Stimulated activated CD8-positive, alpha-beta memory T cell treated with anti-CD3 and anti-CD28 coated beads, Interleukin-7, amount 100 ng/mL, for 4 hours (primary cell): ENCODE results near the gene ACAP1.
"Not testable (repeated sequence)": the region's sequence is repeated elsewhere in the genome, so short reads cannot be mapped to it uniquely, and the experiment has no call there.

Source experiments
- DNase-seq, 2 donors: peaks; one replicate each; pipeline ENCODE4 v3.0.0-alpha.2; 2020; ENCODE audit warnings: low read depth in 2 of 2

The ACAP1 gene

DNA sequence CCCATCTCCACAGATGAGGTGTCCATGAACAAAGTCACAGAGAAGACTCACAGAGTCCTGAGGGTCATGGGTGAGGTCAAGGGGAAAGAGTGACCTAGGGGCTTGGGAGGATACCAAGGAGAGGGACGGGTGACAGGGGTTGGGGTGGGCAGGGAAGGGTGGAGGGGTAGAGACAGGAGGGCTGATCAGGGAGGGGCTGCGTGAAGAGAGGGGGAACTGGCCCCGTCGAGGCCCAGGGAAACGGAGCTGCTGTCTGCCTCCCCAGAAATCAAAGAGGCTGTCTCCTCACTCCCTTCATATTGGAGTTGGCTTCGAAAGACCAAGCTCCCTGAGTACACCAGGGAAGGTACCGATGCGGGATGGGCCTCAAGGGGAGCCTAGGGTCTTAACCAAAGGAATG lies 19.2 kb downstream of the ACAP1 start:
- DNase-seq = no peak

DNA sequence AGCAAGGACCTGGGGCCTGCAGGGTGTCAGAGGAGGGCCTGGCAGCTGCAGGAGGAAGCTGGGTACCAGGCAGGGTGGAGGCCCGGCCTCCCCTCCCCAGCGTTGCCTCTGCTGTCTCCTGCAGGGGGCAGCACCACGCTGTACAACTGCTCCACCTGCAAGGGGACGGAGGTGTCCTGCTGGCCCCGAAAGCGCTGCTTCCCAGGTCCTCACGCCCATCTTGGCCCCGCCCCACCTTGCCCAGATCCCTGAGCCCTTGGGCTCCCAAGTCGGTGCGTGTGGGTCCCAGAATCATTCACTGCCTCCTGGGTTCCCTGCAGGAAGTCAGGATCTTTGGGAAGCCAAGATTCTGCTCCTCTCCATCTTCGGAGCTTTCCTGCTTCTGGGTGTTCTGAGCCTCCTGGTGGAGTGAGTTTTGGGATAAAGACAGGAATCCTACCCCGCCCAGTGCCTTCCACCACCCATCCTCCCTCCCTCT lies 19.8 kb downstream of the ACAP1 start:
- DNase-seq = peak; percentile 64 to 71

DNA sequence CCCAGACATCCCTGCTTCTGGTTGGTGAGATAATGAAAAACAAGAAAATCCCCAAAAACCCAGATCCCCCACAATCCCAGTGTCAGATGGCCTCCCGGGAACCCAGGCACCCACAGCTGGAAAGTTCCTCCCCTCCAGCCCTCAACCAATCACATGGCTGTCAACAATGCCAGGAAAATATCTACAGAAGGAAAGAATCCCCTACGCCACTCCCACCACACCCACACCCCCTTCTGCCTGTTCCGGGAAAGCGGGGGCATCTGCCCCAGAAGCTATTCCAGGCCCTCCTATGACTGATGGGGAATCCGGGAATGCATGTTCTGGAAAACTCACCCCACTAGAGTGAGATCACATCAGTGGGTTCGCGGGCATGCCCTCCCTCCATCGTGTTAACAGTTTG lies 20.4 kb downstream of the ACAP1 start:
- DNase-seq = no peak

DNA sequence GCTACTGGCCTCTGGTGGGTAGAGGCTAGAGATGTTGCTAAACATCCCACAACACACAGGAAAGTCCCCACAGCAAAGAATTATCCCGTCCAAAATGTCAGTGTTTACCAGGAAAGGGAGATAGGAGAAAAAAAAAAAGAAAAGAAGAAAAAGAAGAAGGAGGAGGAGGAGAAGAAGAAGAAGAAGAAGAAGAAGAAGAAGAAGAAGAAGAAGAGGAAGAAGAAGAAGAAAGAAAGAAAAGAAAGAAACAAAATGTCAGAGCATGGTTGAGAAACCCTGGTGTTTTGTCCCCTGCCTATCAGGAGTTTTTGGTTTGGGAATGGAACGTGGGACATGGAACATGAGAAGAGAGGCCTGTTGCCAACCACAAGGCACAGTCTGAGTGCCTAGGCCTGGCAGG lies 21.1 kb downstream of the ACAP1 start:
- no peak for DNase-seq

DNA sequence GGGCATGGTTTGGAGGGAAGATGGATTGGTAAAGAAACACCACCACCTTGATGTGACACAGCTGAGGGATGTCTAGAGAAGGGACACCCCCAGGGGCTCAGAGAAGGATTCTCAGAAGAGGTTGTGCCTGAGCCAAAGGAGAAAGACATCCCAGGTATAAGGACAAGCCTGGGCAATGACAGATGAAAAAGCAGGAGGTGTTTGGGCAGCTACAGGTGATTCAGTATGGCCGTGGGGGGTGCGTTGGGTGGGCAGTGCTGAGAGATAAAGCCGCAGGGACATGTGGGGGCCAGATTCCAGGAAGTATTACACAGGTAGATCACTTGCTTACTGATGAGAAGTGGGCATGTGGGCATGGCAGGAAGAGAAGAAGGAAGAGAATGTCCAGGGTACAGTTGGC lies 25.6 kb downstream of the ACAP1 start:
- DNase-seq = no peak

DNA sequence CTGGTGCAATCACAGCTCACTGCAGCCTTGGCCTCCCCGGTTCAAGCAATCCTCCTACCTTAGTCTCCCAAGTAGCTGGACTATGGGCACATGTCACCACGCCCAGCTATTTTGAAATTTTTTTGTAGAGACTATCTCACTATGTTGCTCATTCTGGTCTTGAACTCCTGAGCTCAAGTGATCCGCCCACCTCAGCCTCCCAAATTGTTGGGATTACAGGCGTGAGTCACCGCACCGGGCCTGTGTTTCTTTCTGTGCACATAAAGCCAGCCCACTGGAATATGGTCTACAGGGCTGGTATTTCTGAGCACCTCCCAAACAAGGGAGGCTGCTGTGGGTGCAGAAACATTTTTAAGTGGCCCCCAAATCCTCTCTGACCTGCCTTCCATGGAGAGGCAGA lies 27.0 kb downstream of the ACAP1 start:
- DNase-seq = no peak

DNA sequence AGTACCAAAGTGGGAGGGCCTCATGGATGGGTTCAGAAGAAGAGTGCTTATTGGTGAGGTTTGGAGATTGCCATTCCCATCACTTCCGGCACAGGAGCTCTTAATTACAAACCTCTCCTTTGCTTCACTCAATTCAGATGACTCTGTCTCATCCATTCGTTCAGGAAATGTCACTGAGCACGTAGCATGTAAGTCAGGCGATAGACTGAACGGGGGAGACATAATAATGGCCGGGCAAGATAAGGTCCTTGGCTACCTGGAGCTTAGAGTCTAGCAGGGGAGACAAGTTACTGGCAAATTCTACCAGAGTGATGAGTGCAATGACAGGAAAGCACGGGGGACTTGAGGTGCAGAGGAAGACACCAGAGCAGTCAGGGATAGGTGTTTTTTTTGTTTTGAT lies 29.6 kb downstream of the ACAP1 start:
- not testable (repeated sequence) for DNase-seq

DNA sequence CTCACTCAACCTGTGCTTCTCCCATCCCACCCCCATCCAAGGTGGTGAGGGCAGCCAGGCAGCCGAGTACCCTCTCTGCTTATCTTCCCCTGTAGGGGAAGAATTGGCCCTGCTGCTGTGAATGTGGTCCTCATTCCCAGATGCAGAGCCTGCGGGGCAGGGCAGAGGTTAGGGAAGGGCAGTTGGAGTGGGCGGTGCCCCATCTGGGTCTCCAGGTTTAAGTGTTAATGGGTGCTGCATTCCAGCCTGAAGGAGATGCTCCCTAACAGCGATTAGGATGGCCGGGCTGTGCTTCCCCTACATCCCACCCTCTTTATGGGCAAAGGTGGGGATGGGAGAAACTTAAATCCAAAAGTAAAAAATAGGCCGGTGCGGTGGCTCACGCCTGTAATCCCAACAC lies 30.8 kb downstream of the ACAP1 start:
- DNase-seq = no peak

DNA sequence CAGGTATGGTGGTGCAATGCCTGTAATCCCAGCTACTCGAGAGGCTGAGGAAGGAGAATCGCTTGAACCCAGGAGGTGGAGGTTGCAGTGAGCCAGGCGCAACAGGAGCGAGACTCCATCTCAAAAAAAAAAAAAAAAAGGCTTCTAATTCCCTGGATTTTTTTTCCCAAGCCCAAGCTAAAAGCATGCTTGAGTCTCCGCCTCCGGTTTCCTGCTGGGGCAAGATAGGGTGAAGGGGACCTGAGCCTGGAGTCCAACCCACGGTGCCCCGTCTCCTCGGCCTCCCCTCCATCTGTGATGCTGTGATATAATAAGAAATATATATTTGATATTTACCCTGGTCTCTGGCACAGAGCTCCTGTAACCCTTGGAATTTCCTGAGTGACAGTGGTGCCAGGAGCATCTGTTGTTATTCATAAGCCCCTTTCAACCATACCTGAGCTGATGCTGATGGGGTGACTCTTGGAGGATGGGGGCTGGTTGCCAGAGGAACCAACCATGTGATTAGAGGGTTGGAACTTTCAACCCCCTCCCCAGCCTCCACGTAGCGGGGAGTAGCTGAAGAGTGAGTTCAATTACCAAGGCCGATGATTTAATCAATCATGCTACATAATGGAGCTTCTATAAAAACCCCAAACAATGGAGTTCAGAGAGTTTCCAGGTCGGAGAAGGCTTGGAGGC lies 31.7 kb downstream of the ACAP1 start:
- DNase-seq = no peak

DNA sequence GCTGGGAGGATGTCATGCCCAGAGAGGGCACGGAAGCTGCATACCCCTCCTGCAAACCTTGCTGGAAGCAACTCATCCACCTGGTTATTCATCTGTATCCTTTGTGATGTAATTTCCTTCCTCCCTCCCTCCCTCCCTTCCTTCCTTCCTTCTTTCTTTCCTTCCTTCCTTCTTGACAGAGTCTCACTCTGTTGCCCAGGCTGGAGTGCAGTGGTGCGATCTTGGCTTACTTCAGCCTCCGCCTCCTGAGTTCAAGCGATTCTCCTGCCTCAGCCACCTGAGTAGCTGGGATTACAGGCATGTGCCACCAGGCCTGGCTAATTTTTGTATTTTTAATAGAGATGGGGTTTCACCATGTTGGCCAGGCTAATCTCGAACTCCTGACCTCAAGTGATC lies 32.3 kb downstream of the ACAP1 start:
- DNase-seq = not testable (repeated sequence)

DNA sequence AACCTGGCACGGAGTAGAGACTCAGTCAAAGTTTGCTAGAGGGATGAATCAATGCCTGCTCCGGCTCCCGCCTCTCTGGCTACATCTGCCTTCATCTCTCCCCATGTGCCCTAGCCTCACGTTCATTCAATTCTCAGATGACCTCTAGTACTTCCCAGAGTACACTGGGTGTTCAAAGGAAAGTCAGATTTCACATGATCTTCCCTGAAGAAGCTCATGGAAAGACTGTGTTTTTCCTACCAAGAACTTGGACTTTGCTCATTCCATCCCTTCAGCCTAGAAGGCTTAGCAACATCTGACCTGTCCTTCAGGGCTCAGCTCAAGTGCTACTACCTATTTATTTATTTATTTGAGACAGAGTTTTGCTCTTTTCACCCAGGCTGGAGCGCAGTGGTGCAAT lies 33.5 kb downstream of the ACAP1 start:
- DNase-seq = no peak

DNA sequence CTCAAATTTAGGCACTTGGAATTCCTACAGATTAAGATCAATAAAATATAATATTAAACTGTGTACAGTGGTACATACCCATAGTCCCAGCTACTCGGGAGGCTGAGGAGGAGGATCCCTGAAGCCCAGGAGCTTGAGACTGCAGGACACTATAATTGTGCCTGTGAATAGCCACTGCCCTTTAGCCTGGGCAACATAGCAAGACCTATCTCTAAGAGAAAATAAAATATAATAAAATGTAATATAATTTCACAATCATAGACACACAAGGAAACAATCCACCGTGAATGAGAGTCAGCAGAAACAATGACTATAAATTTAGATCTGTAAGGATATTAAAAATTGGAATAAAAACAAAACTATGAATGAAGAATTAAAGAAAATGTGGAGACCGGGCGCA lies 34.5 kb downstream of the ACAP1 start:
- DNase-seq = no peak

DNA sequence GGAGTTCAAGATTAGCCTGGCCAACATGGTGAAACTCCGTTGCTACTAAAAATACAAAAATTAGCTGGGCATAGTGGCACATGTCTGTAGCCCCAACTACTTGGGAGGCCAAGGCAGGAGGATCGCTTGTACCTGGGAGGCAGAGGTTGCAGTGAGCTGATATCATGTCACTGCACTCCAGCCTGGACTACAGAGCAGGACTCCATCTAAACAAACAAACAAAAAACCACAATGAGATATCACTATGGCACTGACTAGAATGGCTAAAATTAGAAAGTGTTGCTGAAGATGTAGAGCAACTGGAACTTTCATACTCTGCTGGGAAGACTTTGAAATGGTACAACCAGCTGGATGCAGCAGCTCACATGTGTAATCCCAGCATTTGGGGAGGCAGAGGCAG lies 38.0 kb downstream of the ACAP1 start:
- no peak for DNase-seq

DNA sequence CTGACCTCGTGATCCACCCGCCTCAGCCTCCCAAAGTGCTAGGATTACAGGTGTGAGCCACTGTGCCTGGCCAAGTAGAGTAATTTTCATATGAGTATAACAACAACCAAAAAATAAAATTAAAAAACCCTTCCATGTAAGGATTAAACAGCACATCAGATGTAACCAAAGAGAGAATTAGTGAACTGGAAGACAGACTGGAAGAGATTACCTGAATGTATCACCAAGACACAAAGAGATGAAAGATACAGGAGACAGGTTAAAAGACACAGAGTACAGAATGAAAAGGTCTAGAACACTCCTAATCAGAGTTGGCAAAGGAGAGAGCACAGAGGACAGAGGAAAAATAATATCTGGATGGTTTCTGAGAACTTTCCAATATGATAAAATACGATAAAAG lies 42.8 kb downstream of the ACAP1 start:
- DNase-seq = no peak

DNA sequence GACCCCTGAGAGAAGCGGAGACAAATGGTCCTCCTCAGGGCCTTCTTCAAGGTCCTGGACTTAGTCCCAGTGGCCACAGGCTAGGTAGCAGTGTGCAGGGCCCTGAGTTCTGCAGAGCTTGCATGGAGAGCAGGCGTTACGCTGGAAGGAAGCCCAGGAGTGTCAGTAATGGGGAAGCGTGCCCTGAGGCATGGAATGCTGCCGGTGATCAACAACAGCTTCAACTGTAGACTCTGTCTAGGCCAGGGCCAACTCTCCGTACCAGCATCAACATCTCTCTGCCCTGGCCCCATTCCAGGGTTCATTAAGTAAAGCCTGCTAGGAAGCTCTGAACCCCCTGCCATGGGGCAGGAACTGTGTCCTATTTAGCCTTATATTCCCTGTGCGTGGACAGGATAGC lies 44.0 kb downstream of the ACAP1 start:
- DNase-seq = no peak

DNA sequence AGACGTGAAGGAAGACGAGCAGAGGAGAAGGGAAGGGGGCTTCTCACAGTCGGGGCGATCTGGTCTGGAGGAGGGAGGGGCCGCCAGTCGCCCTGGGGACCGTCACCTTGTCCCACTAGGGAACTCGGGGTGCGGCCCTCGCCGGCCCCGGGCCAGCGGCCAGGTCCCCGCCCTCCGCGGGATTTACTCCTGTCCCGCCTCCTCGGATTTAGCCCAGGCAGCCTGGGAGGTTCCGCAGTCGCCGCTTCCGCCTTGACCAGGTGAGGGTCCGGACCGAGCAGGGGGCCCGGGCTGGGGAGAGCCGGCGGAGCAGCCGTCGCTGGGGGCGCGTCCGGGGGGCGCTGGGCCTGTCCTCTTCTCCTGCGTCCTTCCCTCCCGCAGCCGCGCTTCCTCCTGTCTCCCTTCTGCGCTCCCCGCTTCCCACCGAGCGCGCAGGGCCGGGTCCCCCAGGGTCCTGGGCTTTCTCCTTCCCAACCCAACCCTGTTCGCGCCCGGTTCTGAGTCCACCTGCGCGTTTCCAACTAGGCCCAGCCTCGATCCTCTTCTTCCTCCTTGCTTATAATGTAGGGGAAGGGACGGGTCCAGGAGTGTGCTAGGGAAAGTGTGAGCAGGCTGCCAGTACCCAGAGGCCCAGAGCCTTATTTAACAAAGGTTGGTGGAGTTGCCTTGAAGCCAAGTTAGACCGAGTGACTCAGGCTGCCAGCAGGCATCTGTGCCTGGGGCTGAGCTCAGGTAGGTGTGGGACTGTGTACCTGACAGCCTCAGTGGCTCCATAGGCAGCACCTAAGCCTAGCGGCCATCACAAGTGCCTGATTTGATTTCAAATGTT lies 44.7 kb downstream of the ACAP1 start, which contains the start of gene TNK1:
TSS of gene TNK1 (plus strand) at position 235 of the 829 bp plus-strand sequence. CDS start 1,838 bp downstream, outside the sequence.
- DNase-seq = no peak

DNA sequence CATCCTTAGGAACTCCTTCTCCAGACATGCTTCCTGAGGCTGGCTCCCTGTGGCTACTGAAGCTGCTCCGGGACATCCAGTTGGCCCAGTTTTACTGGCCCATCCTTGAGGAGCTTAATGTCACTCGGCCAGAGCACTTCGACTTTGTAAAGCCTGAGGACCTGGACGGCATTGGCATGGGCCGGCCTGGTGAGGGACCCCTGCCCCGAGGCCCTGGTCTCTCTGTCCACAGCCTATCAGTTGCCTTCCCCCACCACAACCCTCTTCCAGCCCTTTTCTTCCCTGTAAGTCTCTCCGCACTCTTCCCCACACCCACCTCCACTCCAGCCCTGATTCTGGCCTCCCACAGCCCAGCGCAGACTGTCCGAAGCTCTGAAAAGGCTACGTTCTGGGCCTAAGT lies 46.6 kb downstream of the ACAP1 start:
- DNase-seq = no peak

DNA sequence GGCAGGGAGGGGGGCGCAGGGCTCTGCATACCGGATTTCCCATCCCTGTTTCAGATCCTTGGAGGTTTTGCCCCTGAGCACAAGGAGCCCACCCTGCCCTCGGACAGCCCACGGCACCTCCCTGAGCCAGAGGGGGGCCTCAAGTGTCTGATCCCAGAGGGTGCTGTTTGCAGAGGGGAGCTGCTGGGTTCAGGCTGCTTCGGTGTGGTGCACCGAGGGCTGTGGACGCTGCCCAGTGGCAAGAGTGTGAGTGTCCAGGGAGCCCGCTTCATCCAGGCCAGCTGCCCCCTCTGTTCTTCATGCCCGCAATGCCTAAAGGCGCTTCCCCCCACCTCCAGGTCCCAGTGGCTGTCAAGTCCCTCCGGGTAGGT lies 47.0 kb downstream of the ACAP1 start:
- DNase-seq = no peak

DNA sequence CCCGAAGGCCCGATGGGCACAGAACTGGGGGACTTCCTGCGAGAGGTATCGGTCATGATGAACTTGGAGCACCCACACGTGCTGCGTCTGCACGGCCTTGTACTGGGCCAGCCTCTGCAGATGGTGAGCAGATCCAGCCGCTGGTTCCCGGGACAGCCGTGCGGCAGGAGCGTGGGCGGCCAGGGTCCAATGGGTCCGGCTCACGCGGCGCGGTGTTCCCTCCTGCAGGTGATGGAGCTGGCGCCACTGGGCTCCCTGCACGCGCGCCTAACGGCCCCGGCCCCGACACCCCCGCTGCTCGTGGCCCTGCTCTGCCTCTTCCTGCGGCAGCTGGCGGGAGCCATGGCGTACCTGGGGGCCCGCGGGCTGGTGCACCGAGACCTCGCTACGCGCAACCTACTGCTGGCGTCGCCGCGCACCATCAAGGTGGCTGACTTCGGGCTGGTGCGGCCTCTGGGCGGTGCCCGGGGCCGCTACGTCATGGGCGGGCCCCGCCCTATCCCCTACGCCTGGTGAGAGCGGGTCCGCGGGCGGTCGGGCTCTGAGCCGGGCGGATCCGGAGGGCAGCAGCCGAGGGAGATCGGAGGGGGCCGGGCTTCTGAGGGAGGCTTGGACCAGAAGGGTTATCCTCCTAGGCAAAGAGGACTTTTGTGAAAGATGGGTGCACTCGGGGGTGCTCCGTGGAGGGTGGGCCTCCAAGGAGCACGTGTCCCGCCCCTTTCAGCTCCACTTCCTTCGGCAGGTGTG lies 47.6 kb downstream of the ACAP1 start:
- DNase-seq = peak; percentile 36 to 65

DNA sequence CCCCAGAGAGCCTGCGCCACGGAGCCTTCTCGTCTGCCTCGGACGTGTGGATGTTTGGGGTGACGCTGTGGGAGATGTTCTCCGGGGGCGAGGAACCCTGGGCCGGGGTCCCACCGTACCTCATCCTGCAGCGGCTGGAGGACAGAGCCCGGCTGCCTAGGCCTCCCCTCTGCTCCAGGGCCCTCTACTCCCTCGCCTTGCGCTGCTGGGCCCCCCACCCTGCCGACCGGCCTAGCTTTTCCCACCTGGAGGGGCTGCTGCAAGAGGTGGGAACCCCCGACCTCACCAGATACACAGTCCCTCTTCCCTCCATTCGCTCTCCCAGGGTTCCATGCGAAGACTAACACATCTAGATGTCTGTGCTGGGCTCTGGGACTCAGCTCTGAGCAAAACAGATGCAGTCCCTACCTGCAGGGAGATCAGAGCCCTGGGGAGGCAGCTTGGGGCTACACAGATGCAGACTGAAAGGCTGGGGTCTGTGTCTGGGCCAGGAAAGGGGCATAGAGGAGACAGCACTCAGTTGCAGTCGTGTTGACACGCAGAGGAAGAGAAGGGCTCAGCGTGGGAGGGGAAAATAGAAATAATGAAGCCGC lies 48.3 kb downstream of the ACAP1 start:
- no peak for DNase-seq

DNA sequence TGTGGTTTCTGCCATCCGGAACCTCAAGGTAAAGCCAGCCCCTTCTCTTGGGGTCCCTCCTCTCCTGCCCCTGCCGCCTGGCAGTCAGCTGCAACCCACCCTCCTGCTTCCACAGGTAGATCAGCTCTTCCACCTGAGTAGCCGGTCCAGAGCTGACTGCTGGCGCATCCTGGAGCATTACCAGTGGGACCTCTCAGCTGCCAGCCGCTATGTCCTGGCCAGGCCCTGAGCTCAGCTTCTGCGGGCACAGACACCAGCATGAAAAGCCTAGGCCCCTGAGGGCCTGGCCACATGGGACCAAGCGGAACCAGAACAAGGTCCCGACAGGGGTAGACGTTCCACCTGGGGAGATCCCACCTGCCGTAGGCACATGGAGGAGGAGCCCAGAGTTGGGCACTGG lies 52.5 kb downstream of the ACAP1 start:
- no peak for DNase-seq
